Pulmonary artery endothelial cell (primary cell): ENCODE results near the gene ZNF17. TPM values are rescaled to one million over a fixed set of nuclear protein-coding genes. Genes with fewer than 3 reads are reported as not detected.
"Not testable (repeated sequence)": the region's sequence is repeated elsewhere in the genome, so short reads cannot be mapped to it uniquely, and the experiment has no call there.

Source experiments
- DNase-seq: peaks from one replicate; pipeline ENCODE4 v3.0.0-alpha.2; 2011; ENCODE audit warnings: low read depth, low spot score
- total RNA-seq: library from RNA; depleted of rRNA; stranded (reverse); fragments of >200 nt; gene quantifications from 2 replicates; pipeline ENCODE4 v1.2.3, GENCODE V29; 2014

ZNF17 gene
- total RNA-seq, result 10.0 and 10.1 TPM in 2 replicates

- peak; percentile 81 for DNase-seq
Measured at GRCh38 chr19:57410877-57411671, at the start of gene ZNF17. TSS of gene ZNF17 (plus strand) at chr19:57411161. CDS start at chr19:57413616, 2,455 bp downstream.

- no peak for DNase-seq
Measured at GRCh38 chr19:57362419-57362818, 48.5 kb upstream of the ZNF17 start.

GRCh38 chr19:57362997-57363687 is 47.8 kb upstream of the ZNF17 start, which contains the start of the genes TRAPPC2B and ZNF547:
TSS of gene TRAPPC2B (plus strand) at chr19:57363551. CDS start at chr19:57364834, 1,283 bp downstream.
TSS of gene ZNF547 (plus strand) at chr19:57363551. CDS start at chr19:57368556, 5,005 bp downstream.
- peak; percentile 98 for DNase-seq

GRCh38 chr19:57363688-57364181 is 47.2 kb upstream of the ZNF17 start:
- no peak for DNase-seq

GRCh38 chr19:57366776-57367175 is 44.2 kb upstream of the ZNF17 start:
- no peak for DNase-seq

GRCh38 chr19:57374179-57374578 is 36.8 kb upstream of the ZNF17 start:
- DNase-seq, result no peak

GRCh38 chr19:57374647-57375046 is 36.3 kb upstream of the ZNF17 start:
- not testable (repeated sequence) for DNase-seq

GRCh38 chr19:57376151-57376550 is 34.8 kb upstream of the ZNF17 start:
- no peak for DNase-seq

- DNase-seq, result no peak
Measured at GRCh38 chr19:57377498-57378146, 33.3 kb upstream of the ZNF17 start.

- DNase-seq, result no peak
Measured at GRCh38 chr19:57380923-57381322, 30.0 kb upstream of the ZNF17 start.

- DNase-seq, result no peak
Measured at GRCh38 chr19:57382806-57383488, 28.0 kb upstream of the ZNF17 start.

GRCh38 chr19:57389194-57389729 is 21.7 kb upstream of the ZNF17 start:
- DNase-seq, result no peak

GRCh38 chr19:57389730-57390598 is 21.0 kb upstream of the ZNF17 start, which contains the start of gene ZNF548:
TSS of gene ZNF548 (plus strand) at chr19:57389854. CDS start at chr19:57390100, 246 bp downstream.
- DNase-seq, result peak; percentile 98

- DNase-seq, result no peak
Measured at GRCh38 chr19:57395710-57396109, 15.3 kb upstream of the ZNF17 start.

- DNase-seq, result no peak
Measured at GRCh38 chr19:57398868-57399267, 12.1 kb upstream of the ZNF17 start.

GRCh38 chr19:57403737-57404563 is 7.0 kb upstream of the ZNF17 start:
- DNase-seq, result no peak

GRCh38 chr19:57406516-57407123 is 4.3 kb upstream of the ZNF17 start:
- no peak for DNase-seq

- no peak for DNase-seq
Measured at GRCh38 chr19:57419439-57419838, 8.5 kb downstream of the ZNF17 start.
